Activated T-helper 17 cell treated with anti-CD3 and anti-CD28 coated beads, Interleukin-2, amount 50 U/mL, for 72 hours (primary cell): ENCODE data around the gene RNGTT. TPM values are rescaled to one million over a fixed set of nuclear protein-coding genes. Genes with fewer than 3 reads are reported as not detected.

ENCODE experiments used
- ATAC-seq: fragments of 150-1000 bp; cut with Tn5 transposase; replicated peaks from 2 replicates; pipeline ENCODE4 v1.10.0; 2021; ENCODE audit warnings: mild to moderate bottlenecking, moderate library complexity
- H3K27ac Mint-ChIP-seq: one replicate; pipeline ENCODE4 v1.8.0; 2022; ENCODE audit warnings: mixed read lengths
- H3K27me3 Mint-ChIP-seq: one replicate; pipeline ENCODE4 v1.8.0; 2022; ENCODE audit warnings: mixed read lengths
- H3K36me3 Mint-ChIP-seq: one replicate; pipeline ENCODE4 v1.8.0; 2022; ENCODE audit warnings: low read depth, mild to moderate bottlenecking, mixed read lengths
- H3K4me1 Mint-ChIP-seq: one replicate; pipeline ENCODE4 v1.8.0; 2022; ENCODE audit warnings: mixed read lengths
- H3K4me3 Mint-ChIP-seq: one replicate; pipeline ENCODE4 v1.8.0; 2022; ENCODE audit warnings: mild to moderate bottlenecking, mixed read lengths
- H3K9me3 Mint-ChIP-seq: one replicate; pipeline ENCODE4 v1.8.0; 2022; ENCODE audit warnings: mixed read lengths
- total RNA-seq, 2 donors: library from RNA; stranded (reverse); gene quantifications; one replicate each; pipeline ENCODE4 v1.2.3, GENCODE V29; 2022

Gene RNGTT
- 10 to 100 TPM; 20.9 to 23.3 TPM for total RNA-seq

DNA sequence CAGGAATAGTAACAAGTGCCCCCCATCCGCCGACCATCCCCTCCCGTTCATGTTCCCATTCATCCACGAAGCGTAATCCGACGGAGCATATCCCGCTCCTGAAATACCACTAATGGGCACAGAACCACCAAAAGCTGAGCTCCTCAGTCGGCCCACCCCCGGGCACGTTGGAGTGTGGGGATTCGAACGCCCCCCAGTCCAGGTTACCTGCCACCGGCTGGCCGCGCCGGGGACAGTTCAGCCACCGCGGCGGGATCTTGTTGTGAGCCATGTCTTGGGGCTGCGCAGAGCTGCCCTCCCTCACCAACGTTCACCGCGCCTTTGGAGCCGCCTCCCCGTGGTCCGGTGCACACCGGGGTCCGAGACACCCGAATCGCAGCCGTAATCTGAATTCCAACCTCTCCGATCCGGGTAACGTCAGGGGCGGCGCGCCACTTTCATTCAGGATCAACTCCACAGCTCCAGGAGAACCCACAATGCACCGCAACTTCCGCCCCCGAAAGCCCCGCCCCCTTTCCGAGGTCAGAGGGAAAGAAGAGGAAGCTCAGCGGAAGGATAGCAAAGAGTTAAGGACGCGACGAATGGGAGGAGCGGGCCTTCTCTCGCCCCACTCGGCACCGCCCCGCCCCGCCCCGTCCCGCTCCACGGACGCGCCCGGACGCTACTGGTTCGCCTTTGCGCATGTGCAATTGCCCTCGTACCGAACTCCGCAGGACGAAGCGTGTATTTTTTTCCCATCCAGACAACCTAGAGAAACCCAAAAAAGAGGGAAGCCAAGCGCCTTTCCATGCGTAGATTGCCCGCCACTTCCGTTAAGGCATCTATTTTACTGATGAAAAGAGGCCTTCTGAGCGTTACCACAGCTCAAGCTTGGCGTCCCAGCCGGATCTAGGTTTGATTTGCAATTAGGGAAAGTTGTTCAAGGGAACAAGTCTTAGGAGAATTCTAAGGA is at the start of gene RNGTT:
Gene RNGTT, minus strand, starts transcription at position 480 of the 952 bp plus-strand sequence. Its CDS starts 209 bp downstream, at position 271.
- ATAC-seq, result peak; percentile 100
- Mint-ChIP-seq H3K4me1 (peaks cover 6% of the 10 kb centered on the region), H3K9me3 (no peaks in the 10 kb centered on the region), H3K27me3 (no peaks in the 10 kb centered on the region), H3K36me3 (peaks cover 8% of the 10 kb centered on the region), H3K4me3 (peak within 1 kb of the TSS; percentile 100), H3K27ac (peak within 1 kb of the TSS; percentile 99)

DNA sequence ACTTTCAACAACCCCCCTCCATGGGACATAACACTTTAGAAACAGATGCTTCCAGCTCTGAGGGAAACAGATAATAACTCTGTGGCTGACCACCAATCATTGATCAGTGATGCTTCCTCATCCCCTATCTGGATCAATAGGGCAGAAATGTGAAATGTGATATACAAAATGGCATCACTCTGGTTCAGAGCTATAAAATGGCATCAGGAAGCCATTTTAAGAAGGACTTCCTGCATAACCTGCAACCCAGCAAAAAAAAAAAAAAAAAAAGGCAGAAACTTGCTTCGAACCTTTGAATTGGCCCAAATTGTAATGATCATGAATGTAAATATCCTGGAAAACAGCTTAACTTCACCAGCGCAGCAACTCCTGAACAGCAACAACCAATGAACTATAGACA is 48.0 kb upstream of the RNGTT start:
- H3K27ac Mint-ChIP-seq, result no peak overlapping the region
- no peaks in the 10 kb centered on the region for H3K27me3 Mint-ChIP-seq
- no peaks in the 10 kb centered on the region for H3K4me1 Mint-ChIP-seq
- H3K36me3 Mint-ChIP-seq, result no peaks in the 10 kb centered on the region
- peaks cover 4% of the 10 kb centered on the region for H3K9me3 Mint-ChIP-seq
- no peak for ATAC-seq
- H3K4me3 Mint-ChIP-seq, result no peak overlapping the region

DNA sequence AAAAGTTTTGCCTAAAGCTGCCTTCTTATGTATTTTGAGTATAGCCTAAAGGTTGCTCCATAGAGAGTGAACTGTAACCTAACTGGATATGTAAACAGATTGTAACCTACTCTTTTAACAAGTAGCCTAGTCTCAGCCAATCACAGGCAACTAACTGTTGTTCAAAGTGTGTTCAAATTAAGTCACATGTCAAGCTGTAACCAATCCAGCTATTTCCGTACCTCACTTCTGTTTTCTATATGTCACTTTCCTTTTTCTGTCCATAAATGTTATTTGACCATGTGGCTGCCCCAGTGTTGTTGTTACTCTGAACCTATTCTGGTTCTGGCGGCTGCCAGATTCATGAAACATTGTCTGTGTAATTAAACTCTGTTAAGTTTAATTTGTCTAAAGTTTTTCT is 47.4 kb upstream of the RNGTT start:
- Mint-ChIP-seq H3K4me3 (no peak overlapping the region), H3K9me3 (peaks cover under 1% of the 10 kb centered on the region), H3K27me3 (no peaks in the 10 kb centered on the region), H3K27ac (no peak overlapping the region), H3K36me3 (no peaks in the 10 kb centered on the region), H3K4me1 (no peaks in the 10 kb centered on the region)
- ATAC-seq, result no peak

DNA sequence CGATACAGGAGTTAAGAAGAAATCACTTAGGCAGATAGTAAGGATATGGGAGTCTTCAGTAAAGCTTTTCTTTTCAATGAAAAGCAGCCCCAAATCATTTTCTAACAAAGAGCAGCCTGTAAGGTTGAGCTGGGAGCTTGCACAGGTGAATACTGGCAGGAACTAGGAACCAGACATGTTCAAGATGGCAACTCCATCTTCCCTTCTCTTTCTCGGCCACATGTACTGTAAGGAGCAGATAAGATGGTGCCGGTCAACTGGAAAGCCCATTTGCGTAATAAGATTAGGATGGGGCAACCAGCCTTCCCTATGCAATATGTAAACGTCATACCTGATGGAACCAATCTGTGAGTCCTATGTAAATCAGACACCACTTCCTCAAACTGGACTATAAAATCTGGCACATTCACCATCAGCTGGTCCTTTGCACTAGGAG is 46.2 kb upstream of the RNGTT start:
- Mint-ChIP-seq H3K9me3 (no peaks in the 10 kb centered on the region), H3K36me3 (no peaks in the 10 kb centered on the region), H3K4me1 (no peaks in the 10 kb centered on the region), H3K27ac (no peak overlapping the region), H3K4me3 (no peak overlapping the region), H3K27me3 (no peaks in the 10 kb centered on the region)
- ATAC-seq, result no peak

DNA sequence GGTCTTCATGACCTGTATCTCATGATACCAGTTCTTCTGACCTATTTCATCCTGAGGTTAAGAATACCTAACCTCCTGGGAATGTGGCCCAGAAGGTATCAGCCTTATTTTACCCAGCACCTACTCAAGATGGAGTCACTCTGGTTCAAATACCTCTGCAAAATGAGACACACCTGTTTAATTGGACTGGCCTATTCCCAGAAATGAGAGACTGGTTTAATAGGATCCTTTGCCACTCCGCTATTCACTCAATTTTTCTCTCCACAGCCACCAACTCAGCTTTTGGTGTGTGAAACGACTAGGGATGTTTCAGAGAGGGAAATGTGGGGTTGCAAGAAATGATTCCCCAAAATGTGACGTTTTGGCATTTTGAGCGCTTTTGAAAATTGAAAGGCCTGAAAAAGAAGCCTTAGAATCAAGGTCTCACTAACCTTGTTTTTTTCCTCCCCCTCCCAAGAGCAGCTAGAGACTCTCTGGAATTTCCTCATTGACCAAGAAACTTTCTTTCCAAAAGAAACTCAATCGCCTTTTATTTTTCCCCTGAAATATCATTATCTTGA is 45.5 kb upstream of the RNGTT start:
- H3K4me1 Mint-ChIP-seq, result no peaks in the 10 kb centered on the region
- H3K27ac Mint-ChIP-seq, result no peak overlapping the region
- no peaks in the 10 kb centered on the region for H3K27me3 Mint-ChIP-seq

DNA sequence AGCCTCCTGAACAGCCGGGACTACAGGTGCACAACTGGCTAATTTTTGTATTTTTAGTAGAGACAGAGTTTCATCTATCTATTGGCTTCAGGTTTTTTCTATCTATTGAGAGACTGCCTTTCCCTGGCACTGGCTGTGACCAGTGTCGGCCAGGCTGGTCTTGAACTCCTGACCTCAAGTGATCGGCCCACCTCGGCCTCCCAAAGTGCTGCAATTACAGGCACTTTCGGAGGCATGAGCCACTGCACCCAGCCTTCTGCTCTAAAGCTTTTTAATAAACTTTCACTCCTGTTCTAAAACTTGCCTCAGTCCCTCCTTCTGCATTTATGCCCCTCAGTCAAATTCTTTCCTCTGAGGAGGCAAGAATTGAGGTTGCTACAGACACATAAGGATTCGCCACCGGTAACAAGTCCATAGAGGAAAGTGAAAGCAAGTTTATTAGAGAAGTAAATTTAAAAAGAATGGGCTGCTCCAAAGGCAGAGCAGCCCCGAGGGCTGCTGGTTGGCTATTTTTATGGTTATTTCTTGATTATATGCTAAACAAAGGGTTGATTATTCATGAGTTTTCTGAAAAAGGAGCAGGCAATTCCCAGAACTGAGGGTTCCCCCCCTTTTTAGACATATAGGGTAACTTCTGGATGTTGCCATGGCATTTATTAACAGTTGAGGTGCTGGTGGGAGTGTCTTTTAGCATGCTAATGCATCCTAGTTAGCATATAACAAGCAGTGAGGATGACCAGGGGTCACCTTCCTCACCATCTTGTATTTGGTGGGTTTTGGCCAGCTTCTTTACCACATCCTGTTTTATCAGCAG is 44.8 kb upstream of the RNGTT start:
- no peaks in the 10 kb centered on the region for H3K4me1 Mint-ChIP-seq
- no peak overlapping the region for H3K4me3 Mint-ChIP-seq
- no peaks in the 10 kb centered on the region for H3K27me3 Mint-ChIP-seq
- H3K27ac Mint-ChIP-seq, result no peak overlapping the region
- H3K9me3 Mint-ChIP-seq, result no peaks in the 10 kb centered on the region
- H3K36me3 Mint-ChIP-seq, result no peaks in the 10 kb centered on the region
- no peak for ATAC-seq

More for the DNA sequence above, 45.5 kb upstream of the RNGTT start:
- Mint-ChIP-seq H3K9me3 (no peaks in the 10 kb centered on the region), H3K36me3 (no peaks in the 10 kb centered on the region), H3K4me3 (no peak overlapping the region)
- no peak for ATAC-seq

DNA sequence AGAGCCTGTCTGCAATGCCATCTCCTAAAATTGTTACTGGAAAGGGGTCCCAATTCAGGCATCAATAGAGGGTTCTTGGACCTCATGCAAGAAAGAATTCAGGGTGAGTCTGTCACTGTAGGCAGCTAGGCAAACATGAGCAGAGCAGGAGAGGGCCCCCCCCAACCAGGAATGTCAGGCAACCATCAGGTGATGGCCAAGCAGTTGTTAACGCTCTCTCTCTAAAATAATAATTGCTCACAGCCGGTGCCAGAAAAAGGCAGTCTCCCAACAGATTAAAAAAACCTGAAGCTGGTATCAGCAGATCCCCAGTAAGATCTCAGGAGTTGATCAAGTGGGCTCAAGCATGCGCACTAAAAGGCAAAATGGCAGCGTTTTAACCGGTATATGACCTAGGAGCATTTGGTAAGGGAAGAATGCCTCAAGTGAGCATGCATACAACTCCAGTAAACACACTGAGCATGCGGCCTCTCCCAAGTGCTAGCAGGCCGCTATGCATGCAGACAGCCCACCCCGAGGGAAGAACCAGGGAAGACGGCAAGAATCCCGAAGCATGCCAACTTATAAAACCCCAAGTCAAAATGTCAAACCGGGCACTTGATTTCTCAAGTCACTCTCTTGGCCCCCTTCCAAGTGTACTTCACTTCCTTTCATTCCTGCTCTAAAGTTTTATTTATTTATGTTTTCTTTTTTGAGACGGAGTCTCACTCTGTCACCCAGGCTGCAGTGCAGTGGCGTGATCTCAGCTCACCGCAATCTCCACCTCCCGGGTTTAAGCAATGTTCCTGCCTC is 44.0 kb upstream of the RNGTT start:
- H3K27me3 Mint-ChIP-seq, result no peaks in the 10 kb centered on the region
- no peak overlapping the region for H3K4me3 Mint-ChIP-seq
- H3K9me3 Mint-ChIP-seq, result no peaks in the 10 kb centered on the region
- no peak overlapping the region for H3K27ac Mint-ChIP-seq
- H3K36me3 Mint-ChIP-seq, result no peaks in the 10 kb centered on the region
- ATAC-seq, result no peak
- H3K4me1 Mint-ChIP-seq, result no peaks in the 10 kb centered on the region

DNA sequence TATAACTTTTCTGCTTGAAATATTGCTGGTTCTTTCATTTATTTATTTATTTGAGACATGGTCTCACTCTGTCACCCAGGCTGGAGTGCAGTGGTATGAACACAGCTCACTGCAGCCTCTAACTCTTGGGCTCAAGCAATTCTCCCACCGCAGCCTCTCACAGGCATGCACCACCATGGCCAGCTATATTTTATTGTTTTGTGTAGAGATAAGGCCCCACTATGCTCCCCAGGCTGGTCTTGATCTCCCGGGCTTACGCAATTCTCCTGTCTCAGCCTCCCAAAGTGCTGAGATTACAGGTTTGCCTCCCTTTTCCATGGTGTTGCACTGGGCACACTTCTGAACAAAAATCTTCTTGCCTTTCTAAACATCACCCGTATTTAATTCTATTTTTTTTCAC is 39.1 kb upstream of the RNGTT start:
- no peaks in the 10 kb centered on the region for H3K4me1 Mint-ChIP-seq
- H3K4me3 Mint-ChIP-seq, result no peak overlapping the region
- H3K9me3 Mint-ChIP-seq, result no peaks in the 10 kb centered on the region
- ATAC-seq, result no peak
- no peaks in the 10 kb centered on the region for H3K36me3 Mint-ChIP-seq
- peaks cover 4% of the 10 kb centered on the region for H3K27me3 Mint-ChIP-seq
- H3K27ac Mint-ChIP-seq, result no peak overlapping the region

DNA sequence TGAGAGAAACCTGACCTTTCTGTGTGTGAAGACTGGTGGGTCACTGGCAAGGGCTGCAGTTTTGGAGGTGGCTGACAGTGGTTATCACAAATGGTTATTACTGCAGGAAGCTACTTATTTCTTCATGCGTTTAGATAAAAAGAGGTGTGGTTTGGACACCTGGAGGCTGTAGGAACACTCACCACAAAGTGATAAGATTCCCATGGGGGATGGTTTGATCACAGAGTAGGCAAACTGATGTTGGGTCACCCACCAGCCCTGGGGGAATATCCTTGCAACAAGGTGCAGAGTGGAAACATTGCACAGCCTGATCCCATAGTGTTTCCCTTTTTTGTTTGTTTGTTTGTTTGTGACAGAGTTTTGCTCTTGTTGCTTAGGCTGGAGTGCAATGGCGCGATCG is 33.9 kb upstream of the RNGTT start:
- no peak overlapping the region for H3K27ac Mint-ChIP-seq
- ATAC-seq, result no peak
- no peaks in the 10 kb centered on the region for H3K9me3 Mint-ChIP-seq
- H3K4me1 Mint-ChIP-seq, result no peaks in the 10 kb centered on the region
- H3K4me3 Mint-ChIP-seq, result no peak overlapping the region
- peaks cover 4% of the 10 kb centered on the region for H3K27me3 Mint-ChIP-seq
- H3K36me3 Mint-ChIP-seq, result no peaks in the 10 kb centered on the region

DNA sequence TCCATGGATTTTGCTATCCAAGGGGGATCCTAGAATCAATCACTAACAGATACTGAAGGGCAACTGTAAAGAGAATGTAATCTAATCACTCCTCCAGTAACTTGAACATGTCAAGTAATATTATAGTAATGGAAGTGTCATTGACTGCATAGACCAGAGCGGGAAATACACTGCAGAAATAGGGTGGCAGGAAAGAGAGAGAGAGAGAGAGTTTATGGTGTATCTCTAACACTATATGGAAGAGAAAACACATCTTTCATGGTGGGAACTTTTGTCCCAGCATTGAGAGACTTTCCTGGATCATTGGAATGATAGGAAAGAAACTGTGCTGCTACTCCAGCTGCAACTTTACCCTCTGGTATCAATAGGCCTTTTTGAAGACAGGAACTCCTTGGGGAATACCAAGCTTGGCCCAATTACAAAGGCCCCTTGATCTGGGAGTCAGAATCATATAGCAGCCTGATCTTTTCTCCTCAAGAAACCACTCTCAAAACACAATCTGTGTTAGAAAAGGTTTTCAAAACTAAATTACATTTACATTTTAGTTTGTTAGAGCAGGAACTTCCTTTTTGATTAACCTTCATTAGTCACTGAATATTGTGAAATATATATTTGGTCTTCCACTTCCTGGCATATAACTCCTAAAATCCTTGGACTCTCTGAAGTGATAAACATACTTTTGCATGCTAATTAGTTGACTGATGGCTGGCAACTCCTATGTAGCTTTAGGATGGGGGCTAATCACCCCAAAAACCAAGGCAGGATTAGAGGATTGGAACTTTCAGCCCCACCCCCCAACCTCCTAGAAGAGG is 29.5 kb upstream of the RNGTT start:
- Mint-ChIP-seq H3K4me3 (no peak overlapping the region), H3K9me3 (no peaks in the 10 kb centered on the region), H3K27me3 (no peaks in the 10 kb centered on the region), H3K27ac (no peak overlapping the region), H3K36me3 (no peaks in the 10 kb centered on the region), H3K4me1 (no peaks in the 10 kb centered on the region)
- ATAC-seq, result no peak

DNA sequence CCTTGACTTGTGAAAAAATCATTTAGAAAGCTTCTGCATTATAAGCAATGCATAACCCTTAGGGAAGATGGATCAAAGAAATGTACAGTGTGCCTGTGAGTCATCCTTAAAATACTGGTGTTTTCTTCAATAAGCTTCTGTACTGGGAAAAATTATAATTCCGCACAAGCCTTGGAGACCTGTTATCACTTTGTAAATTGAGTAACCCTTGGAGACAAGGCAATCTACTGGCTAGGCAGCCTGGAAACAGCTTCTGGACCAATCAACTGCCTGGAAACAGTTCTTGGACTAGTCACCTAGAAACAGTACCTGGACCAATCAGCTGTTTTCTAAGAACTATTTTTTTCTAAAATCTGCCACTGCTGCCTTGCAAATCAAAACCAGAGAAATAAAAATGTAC is 25.8 kb upstream of the RNGTT start:
- ATAC-seq, result no peak
- Mint-ChIP-seq H3K36me3 (no peaks in the 10 kb centered on the region), H3K4me3 (no peak overlapping the region), H3K27me3 (no peaks in the 10 kb centered on the region), H3K9me3 (no peaks in the 10 kb centered on the region), H3K27ac (no peak overlapping the region), H3K4me1 (no peaks in the 10 kb centered on the region)

DNA sequence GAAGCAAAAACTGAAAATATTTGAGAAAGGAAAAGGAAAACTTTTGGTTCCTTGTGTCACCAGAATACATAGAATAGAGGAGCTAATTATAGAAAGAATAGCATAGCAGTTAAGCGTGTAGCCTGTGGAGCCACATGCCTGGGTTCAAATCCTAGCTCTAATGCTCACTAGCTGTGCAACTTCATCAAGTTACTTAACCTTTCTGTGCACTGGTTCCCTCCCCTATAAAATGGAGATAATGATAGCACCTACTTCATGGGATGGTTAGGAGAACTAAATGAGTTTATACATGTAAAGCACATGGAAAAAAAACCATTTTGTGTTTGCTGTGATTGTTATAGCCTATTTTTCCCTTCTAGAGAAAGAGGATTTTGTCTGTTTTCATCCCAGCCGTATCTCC is 24.5 kb upstream of the RNGTT start:
- no peaks in the 10 kb centered on the region for H3K36me3 Mint-ChIP-seq
- no peaks in the 10 kb centered on the region for H3K4me1 Mint-ChIP-seq
- H3K27ac Mint-ChIP-seq, result no peak overlapping the region
- no peak for ATAC-seq
- H3K9me3 Mint-ChIP-seq, result no peaks in the 10 kb centered on the region
- no peak overlapping the region for H3K4me3 Mint-ChIP-seq
- no peaks in the 10 kb centered on the region for H3K27me3 Mint-ChIP-seq

DNA sequence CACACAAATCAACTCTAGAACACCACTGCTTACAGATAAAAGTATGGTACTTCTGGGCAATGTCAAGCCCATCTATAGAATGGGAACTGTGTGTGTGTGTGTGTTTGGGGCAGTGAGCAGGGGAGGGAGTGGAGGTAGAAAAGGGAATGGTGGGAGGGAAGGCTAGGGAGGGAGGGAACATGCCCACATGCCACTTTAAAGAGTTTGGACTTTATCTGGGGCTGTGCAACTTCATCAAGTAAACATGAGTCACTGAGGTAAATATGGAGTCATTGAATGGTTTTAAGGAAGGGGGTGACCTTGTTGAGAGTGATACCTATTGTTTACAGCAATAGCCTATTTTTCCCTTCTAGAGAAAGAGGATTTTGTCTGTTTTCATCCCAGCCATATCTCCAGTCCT is 22.5 kb upstream of the RNGTT start:
- no peak overlapping the region for H3K4me3 Mint-ChIP-seq
- H3K27ac Mint-ChIP-seq, result no peak overlapping the region

More for the DNA sequence above, 22.5 kb upstream of the RNGTT start:
- H3K27me3 Mint-ChIP-seq, result no peaks in the 10 kb centered on the region
- no peak for ATAC-seq
- H3K4me1 Mint-ChIP-seq, result no peaks in the 10 kb centered on the region
- H3K9me3 Mint-ChIP-seq, result no peaks in the 10 kb centered on the region
- no peaks in the 10 kb centered on the region for H3K36me3 Mint-ChIP-seq
